Lower leg skin (tissue), 4 donors: ENCODE results near the gene PGBD4. TPM values are rescaled to one million over a fixed set of nuclear protein-coding genes. Genes with fewer than 3 reads are reported as not detected.

ENCODE experiments used
- DNase-seq, 2 donors: peaks; one replicate each; pipeline ENCODE4 v3.0.0-alpha.2; 2019; ENCODE audit warnings: low spot score in 2 of 2
- H3K4me3 ChIP-seq: fragments of 200-600 bp; sonication (generic); 2 replicates; pipeline ENCODE4 v1.5.1; 2017; ENCODE audit warnings: mild to moderate bottlenecking, low read depth; ENCODE audit not compliant: poor library complexity, severe bottlenecking
- CTCF ChIP-seq, 3 donors: fragments of 450-650 bp; IDR thresholded peaks; one replicate each; pipeline ENCODE4 v1.5.1; 2016; ENCODE audit warnings: antibody characterized with exemption in 3 of 3, mild to moderate bottlenecking in 3 of 3, moderate library complexity in 2 of 3
- POLR2A ChIP-seq, 2 donors: fragments of 450-650 bp; IDR thresholded peaks; one replicate each; pipeline ENCODE4 v1.6.1; 2016 to 2017; ENCODE audit warnings: antibody characterized with exemption in 2 of 2, mild to moderate bottlenecking in 1 of 2, moderate library complexity in 1 of 2
- WGBS, 2 donors: methylation state at CpG; one replicate each; pipeline ENCODE4 v1.1.5; 2018; 5-methylcytosine and 5-hydroxymethylcytosine counted together
- intact Hi-C: fragments of 100-400 bp; cut with DNase I; formaldehyde crosslinking; loops from one replicate; pipeline ENCODE4 v1.15.0; 2023; ENCODE audit warnings: low total_unique reads
- total RNA-seq, 4 donors: library from RNA; depleted of rRNA; stranded (reverse); fragments of >200 nt; gene quantifications; one replicate each; pipeline ENCODE4 v1.1.0, GENCODE V29; 2016

PGBD4 gene
- total RNA-seq, 4 donors from 2014 or later, result 1.2 to 1.5 (median 1.4) TPM

- H3K4me3 ChIP-seq, result no peak overlapping the region
- no peak for DNase-seq
- intact Hi-C loops, result no loop called here
- 79 to 84% methylated on average over 4 of the region's 4 CpGs for WGBS, 2 donors
- no peak for TF ChIP-seq POLR2A (IDR thresholded peaks at IDR 0.05)
- TF ChIP-seq CTCF (IDR thresholded peaks at IDR 0.05), result no peak
Measured at GRCh38 chr15:34124651-34125050, 22.8 kb downstream of the PGBD4 start.

GRCh38 chr15:34125945-34126344 is 24.1 kb downstream of the PGBD4 start:
- no peak overlapping the region for H3K4me3 ChIP-seq
- no peak for TF ChIP-seq CTCF (IDR thresholded peaks at IDR 0.05)
- TF ChIP-seq POLR2A (IDR thresholded peaks at IDR 0.05), result no peak
- intact Hi-C loops, result no loop called here
- WGBS, 2 donors, result 71 to 75% methylated on average over 1 of the region's 1 CpG
- DNase-seq, result no peak

- TF ChIP-seq POLR2A (IDR thresholded peaks at IDR 0.05), result no peak
- TF ChIP-seq CTCF (IDR thresholded peaks at IDR 0.05), result no peak
Measured at GRCh38 chr15:34126522-34126921, 24.6 kb downstream of the PGBD4 start.

GRCh38 chr15:34128898-34129297 is 27.0 kb downstream of the PGBD4 start:
- DNase-seq, result no peak
- H3K4me3 ChIP-seq, result no peak overlapping the region
- intact Hi-C loops, result no loop called here
- 48 to 50% methylated on average over 2 of the region's 2 CpGs for WGBS, 2 donors
- TF ChIP-seq POLR2A (IDR thresholded peaks at IDR 0.05) (no peak), CTCF (IDR thresholded peaks at IDR 0.05) (no peak)

More at GRCh38 chr15:34126522-34126921, 24.6 kb downstream of the PGBD4 start:
- no peak overlapping the region for H3K4me3 ChIP-seq
- DNase-seq, result no peak
- intact Hi-C loops, result no loop called here

- no peak for TF ChIP-seq POLR2A (IDR thresholded peaks at IDR 0.05)
- TF ChIP-seq CTCF (IDR thresholded peaks at IDR 0.05), result no peak
- WGBS, 2 donors, result 93 to 100% methylated on average over 1 of the region's 1 CpG
Measured at GRCh38 chr15:34132881-34133280, 31.0 kb downstream of the PGBD4 start.

GRCh38 chr15:34133511-34133910 is 31.6 kb downstream of the PGBD4 start:
- intact Hi-C loops, result no loop called here
- 95 to 98% methylated on average over 1 of the region's 1 CpG for WGBS, 2 donors
- DNase-seq, result no peak
- no peak overlapping the region for H3K4me3 ChIP-seq
- TF ChIP-seq POLR2A (IDR thresholded peaks at IDR 0.05) (no peak), CTCF (IDR thresholded peaks at IDR 0.05) (no peak)

More at GRCh38 chr15:34132881-34133280, 31.0 kb downstream of the PGBD4 start:
- no peak overlapping the region for H3K4me3 ChIP-seq
- no peak for DNase-seq
- intact Hi-C loops, result no loop called here
